ENCODE results near the gene MEG3. TPM values are rescaled to one million over a fixed set of nuclear protein-coding genes. Genes with fewer than 3 reads are reported as not detected.
"Not testable (repeated sequence)": the region's sequence is repeated elsewhere in the genome, so short reads cannot be mapped to it uniquely, and the experiment has no call there.

The MEG3 gene
- total RNA-seq, 1 experiment from 2014 or later, result 0.72 TPM

GRCh38 chr14:100815478-100816285 lies 10.2 kb upstream of the MEG3 start:
- DNase-seq (ENCODE audit: low read depth), result peak; percentile 45

GRCh38 chr14:100816286-100816949 lies 9.5 kb upstream of the MEG3 start:
- no peak for DNase-seq (ENCODE audit: low read depth)

GRCh38 chr14:100816950-100817901 lies 8.7 kb upstream of the MEG3 start:
- DNase-seq (ENCODE audit: low read depth), result no peak

- no peak for DNase-seq (ENCODE audit: low read depth)
Measured at GRCh38 chr14:100818221-100818699, 7.7 kb upstream of the MEG3 start.

GRCh38 chr14:100818923-100819322 lies 7.0 kb upstream of the MEG3 start:
- DNase-seq (ENCODE audit: low read depth), result not testable (repeated sequence)

GRCh38 chr14:100819453-100819828 lies 6.5 kb upstream of the MEG3 start:
- no peak for DNase-seq (ENCODE audit: low read depth)

GRCh38 chr14:100819829-100820475 lies 6.0 kb upstream of the MEG3 start:
- DNase-seq (ENCODE audit: low read depth), result no peak

GRCh38 chr14:100820957-100821356 lies 5.0 kb upstream of the MEG3 start:
- DNase-seq (ENCODE audit: low read depth), result no peak

GRCh38 chr14:100822013-100822412 lies 3.9 kb upstream of the MEG3 start:
- DNase-seq (ENCODE audit: low read depth), result no peak

- no peak for DNase-seq (ENCODE audit: low read depth)
Measured at GRCh38 chr14:100822532-100823296, 3.2 kb upstream of the MEG3 start.

GRCh38 chr14:100823413-100824080 lies 2.4 kb upstream of the MEG3 start:
- no peak for DNase-seq (ENCODE audit: low read depth)

- no peak for DNase-seq (ENCODE audit: low read depth)
Measured at GRCh38 chr14:100824091-100824551, 1.8 kb upstream of the MEG3 start.

GRCh38 chr14:100824901-100825712 lies 811 bp upstream of the MEG3 start:
- no peak for DNase-seq (ENCODE audit: low read depth)

- DNase-seq (ENCODE audit: low read depth), result no peak
Measured at GRCh38 chr14:100826391-100827100, 628 bp downstream of the MEG3 start.

- DNase-seq (ENCODE audit: low read depth), result no peak
Measured at GRCh38 chr14:100827101-100828021, 1.4 kb downstream of the MEG3 start.

- no peak for DNase-seq (ENCODE audit: low read depth)
Measured at GRCh38 chr14:100828031-100828769, 2.3 kb downstream of the MEG3 start.

GRCh38 chr14:100830681-100831080 lies 4.8 kb downstream of the MEG3 start:
- DNase-seq (ENCODE audit: low read depth), result no peak
